OCI-LY1 (cell line): ENCODE results near the gene NFIA.

Source experiments
- H2AFZ ChIP-seq: fragments of 200-600 bp; sonication (generic), shearing (Covaris generic); 2 replicates; pipeline ENCODE4 v1.6.0; 2014; ENCODE audit warnings: antibody characterized with exemption, mild to moderate bottlenecking, low read length
- H3F3A ChIP-seq: fragments of 200-600 bp; sonication (generic), shearing (Covaris generic); 2 replicates; pipeline ENCODE4 v1.6.0; 2014; ENCODE audit warnings: mild to moderate bottlenecking, antibody characterized with exemption, low read length, moderate library complexity; ENCODE audit not compliant: insufficient read depth
- H3K27ac ChIP-seq: fragments of 200-600 bp; sonication (generic); 2 replicates; pipeline ENCODE4 v1.5.1; 2014; ENCODE audit warnings: low read length, mixed run types, mild to moderate bottlenecking, low read depth; ENCODE audit not compliant: poor library complexity, severe bottlenecking
- H3K27me3 ChIP-seq: fragments of 200-600 bp; sonication (generic); 2 replicates; pipeline ENCODE4 v1.6.0; 2014; ENCODE audit warnings: antibody characterized with exemption, mild to moderate bottlenecking, low read length, moderate library complexity; ENCODE audit not compliant: insufficient read depth
- H3K36me3 ChIP-seq: fragments of 200-600 bp; sonication (generic); 2 replicates; pipeline ENCODE4 v1.6.1; 2014; ENCODE audit warnings: mild to moderate bottlenecking, antibody characterized with exemption, low read length, moderate library complexity, mixed read lengths; ENCODE audit not compliant: insufficient read depth
- H3K4me1 ChIP-seq: fragments of 200-600 bp; sonication (generic); 2 replicates; pipeline ENCODE4 v1.5.1; 2014; ENCODE audit warnings: mild to moderate bottlenecking, low read length, moderate library complexity; ENCODE audit not compliant: insufficient read depth, severe bottlenecking
- H3K4me2 ChIP-seq: fragments of 200-600 bp; sonication (generic), shearing (Covaris generic); 2 replicates; pipeline ENCODE4 v1.6.1; 2014; ENCODE audit warnings: low read length
- H3K4me3 ChIP-seq: fragments of 200-600 bp; sonication (generic); 2 replicates; pipeline ENCODE4 v1.5.1; 2014; ENCODE audit warnings: low read length, low read depth, mild to moderate bottlenecking, mixed read lengths; ENCODE audit not compliant: poor library complexity, severe bottlenecking
- H3K79me2 ChIP-seq: fragments of 200-600 bp; shearing (Covaris generic); 2 replicates; pipeline ENCODE4 v1.6.1; 2016; ENCODE audit warnings: mixed run types, low read length, mixed read lengths; ENCODE audit not compliant: insufficient read depth
- H3K9ac ChIP-seq: fragments of 200-600 bp; sonication (generic), shearing (Covaris generic); 2 replicates; pipeline ENCODE4 v1.6.1; 2014; ENCODE audit warnings: mild to moderate bottlenecking, low read length, mixed read lengths
- H3K9me2 ChIP-seq: fragments of 200-600 bp; sonication (generic), shearing (Covaris generic); 2 replicates; pipeline ENCODE4 v1.6.1; 2014; ENCODE audit warnings: low read depth, mild to moderate bottlenecking, low read length, mixed read lengths
- H3K9me3 ChIP-seq: fragments of 200-600 bp; shearing (Covaris generic); 2 replicates; pipeline ENCODE4 v1.6.1; 2014; ENCODE audit warnings: low read length, mixed read lengths
- H4K20me1 ChIP-seq: fragments of 200-600 bp; sonication (generic), shearing (Covaris generic); 2 replicates; pipeline ENCODE4 v1.6.0; 2016; ENCODE audit warnings: mild to moderate bottlenecking, low read length; ENCODE audit not compliant: insufficient read depth
- EZH2 ChIP-seq: fragments of 200-600 bp; sonication (generic), shearing (Covaris generic); IDR thresholded peaks from 2 replicates; pipeline ENCODE4 v1.8.0; 2017; ENCODE audit warnings: borderline replicate concordance, mixed run types, mild to moderate bottlenecking, antibody characterized with exemption, low read length, moderate library complexity, mixed read lengths
- TF ChIP-seq, protein P1 (sequence below): fragments of 200-600 bp; sonication (generic), shearing (Covaris generic); IDR thresholded peaks from 2 replicates; pipeline ENCODE4 v1.5.1; 2017; ENCODE audit warnings: mild to moderate bottlenecking, antibody characterized with exemption, low read length, moderate library complexity, mixed read lengths

The NFIA gene

GRCh38 chr1:61332196-61332753 is 249.9 kb downstream of the NFIA start:
- Histone ChIP-seq H2AFZ (no peak overlapping the region), H3K4me1 (no peaks in the 10 kb centered on the region), H3K4me2 (no peak overlapping the region), H3K9me2 (no peaks in the 10 kb centered on the region), H3K79me2 (no peaks in the 10 kb centered on the region), H3K36me3 (0 out of 2 replicates have a peak, but pooled peaks cover 4% of the 10 kb centered on the region), H3K27ac (no peak overlapping the region), H3K4me3 (no peak overlapping the region), H3K9me3 (no peaks in the 10 kb centered on the region), H3F3A (no peaks in the 10 kb centered on the region), H3K27me3 (no peaks in the 10 kb centered on the region), H3K9ac (no peak overlapping the region), H4K20me1 (no peaks in the 10 kb centered on the region)
- TF ChIP-seq EZH2 = no peak
- TF ChIP-seq, protein P1, sequence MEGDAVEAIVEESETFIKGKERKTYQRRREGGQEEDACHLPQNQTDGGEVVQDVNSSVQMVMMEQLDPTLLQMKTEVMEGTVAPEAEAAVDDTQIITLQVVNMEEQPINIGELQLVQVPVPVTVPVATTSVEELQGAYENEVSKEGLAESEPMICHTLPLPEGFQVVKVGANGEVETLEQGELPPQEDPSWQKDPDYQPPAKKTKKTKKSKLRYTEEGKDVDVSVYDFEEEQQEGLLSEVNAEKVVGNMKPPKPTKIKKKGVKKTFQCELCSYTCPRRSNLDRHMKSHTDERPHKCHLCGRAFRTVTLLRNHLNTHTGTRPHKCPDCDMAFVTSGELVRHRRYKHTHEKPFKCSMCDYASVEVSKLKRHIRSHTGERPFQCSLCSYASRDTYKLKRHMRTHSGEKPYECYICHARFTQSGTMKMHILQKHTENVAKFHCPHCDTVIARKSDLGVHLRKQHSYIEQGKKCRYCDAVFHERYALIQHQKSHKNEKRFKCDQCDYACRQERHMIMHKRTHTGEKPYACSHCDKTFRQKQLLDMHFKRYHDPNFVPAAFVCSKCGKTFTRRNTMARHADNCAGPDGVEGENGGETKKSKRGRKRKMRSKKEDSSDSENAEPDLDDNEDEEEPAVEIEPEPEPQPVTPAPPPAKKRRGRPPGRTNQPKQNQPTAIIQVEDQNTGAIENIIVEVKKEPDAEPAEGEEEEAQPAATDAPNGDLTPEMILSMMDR = no peak

DNA sequence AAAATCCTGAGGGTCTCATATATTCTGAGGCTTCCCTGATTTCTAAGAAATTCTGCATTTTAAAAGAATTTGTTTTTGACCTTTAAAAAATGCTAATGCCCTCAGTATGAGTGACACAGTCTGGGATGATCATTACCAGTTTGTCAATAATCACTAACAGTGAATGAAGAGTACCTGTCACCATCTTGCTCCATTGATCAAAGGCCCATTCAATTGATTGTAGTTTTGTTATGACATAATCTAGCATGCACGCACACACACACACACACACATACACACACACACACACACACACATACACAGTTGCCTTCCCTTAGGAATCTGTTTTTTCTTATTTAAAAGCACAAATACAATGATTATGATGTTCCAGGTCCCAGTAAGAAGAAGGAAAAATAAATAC is 250.4 kb downstream of the NFIA start:
- Histone ChIP-seq H3K4me1 (peaks cover 3% of the 10 kb centered on the region), H4K20me1 (no peaks in the 10 kb centered on the region), H3K9me3 (no peaks in the 10 kb centered on the region), H3K27me3 (no peaks in the 10 kb centered on the region), H3F3A (no peaks in the 10 kb centered on the region), H3K27ac (no peak overlapping the region), H2AFZ (no peak overlapping the region), H3K4me3 (no peak overlapping the region), H3K9ac (no peak overlapping the region), H3K4me2 (no peak overlapping the region), H3K79me2 (no peaks in the 10 kb centered on the region), H3K36me3 (0 out of 2 replicates have a peak, but pooled peaks cover 4% of the 10 kb centered on the region), H3K9me2 (no peaks in the 10 kb centered on the region)
- no peak for TF ChIP-seq EZH2
- TF ChIP-seq, protein P1 = no peak

GRCh38 chr1:61334718-61335589 is 252.6 kb downstream of the NFIA start:
- H3K27me3 ChIP-seq = no peaks in the 10 kb centered on the region
- H3K4me1 ChIP-seq = peaks cover 12% of the 10 kb centered on the region
- H3F3A ChIP-seq = no peaks in the 10 kb centered on the region
- no peak overlapping the region for H3K4me2 ChIP-seq
- no peak overlapping the region for H3K9ac ChIP-seq
- 0 out of 2 replicates have a peak, but pooled peaks cover 7% of the 10 kb centered on the region for H3K36me3 ChIP-seq
- TF ChIP-seq, protein P1 = no peak
- TF ChIP-seq EZH2 = no peak
- H4K20me1 ChIP-seq = no peaks in the 10 kb centered on the region
- H3K27ac ChIP-seq = no peak overlapping the region
- no peaks in the 10 kb centered on the region for H3K9me3 ChIP-seq
- no peaks in the 10 kb centered on the region for H3K79me2 ChIP-seq
- no peak overlapping the region for H2AFZ ChIP-seq
- H3K9me2 ChIP-seq = no peaks in the 10 kb centered on the region
- no peak overlapping the region for H3K4me3 ChIP-seq
